GM12891 (cell line): ENCODE measurements around the gene UFSP2.

ENCODE experiments used
- POLR2A ChIP-seq: IDR thresholded peaks from 2 replicates; pipeline ENCODE4 v1.6.1; 2011; ENCODE audit warnings: low read depth, low read length, control low read depth
- TAF1 ChIP-seq: IDR thresholded peaks from 2 replicates; pipeline ENCODE4 v1.6.1; 2011; ENCODE audit warnings: low read depth, low read length, control low read depth

GRCh38 chr4:185351691-185352090, 74.1 kb downstream of the UFSP2 start:
- no peak for TF ChIP-seq POLR2A
- TF ChIP-seq TAF1 = no peak
